22Rv1 (cell line): ENCODE results near the gene ADAP1.

Experiments used
- CTCF ChIP-seq: fragments of 450-650 bp; IDR thresholded peaks from 2 replicates; pipeline ENCODE4 v1.5.1; 2017; ENCODE audit warnings: mild to moderate bottlenecking
- ZFX ChIP-seq: fragments of 450-650 bp; IDR thresholded peaks from 2 replicates; pipeline ENCODE4 v1.6.1; 2017; ENCODE audit warnings: antibody characterized with exemption, borderline replicate concordance

GRCh38 chr7:901041-901387 lies 53.5 kb downstream of the ADAP1 start:
- TF ChIP-seq CTCF (no peak), ZFX (no peak)
